ENCODE results near the gene ADAMTS2.

The ADAMTS2 gene

GRCh38 chr5:179275381-179275878 lies 69.8 kb downstream of the ADAMTS2 start:
- no peak for DNase-seq

GRCh38 chr5:179274321-179275315 lies 70.6 kb downstream of the ADAMTS2 start:
- no peak for DNase-seq

GRCh38 chr5:179273441-179274145 lies 71.7 kb downstream of the ADAMTS2 start:
- no peak for DNase-seq

DNA sequence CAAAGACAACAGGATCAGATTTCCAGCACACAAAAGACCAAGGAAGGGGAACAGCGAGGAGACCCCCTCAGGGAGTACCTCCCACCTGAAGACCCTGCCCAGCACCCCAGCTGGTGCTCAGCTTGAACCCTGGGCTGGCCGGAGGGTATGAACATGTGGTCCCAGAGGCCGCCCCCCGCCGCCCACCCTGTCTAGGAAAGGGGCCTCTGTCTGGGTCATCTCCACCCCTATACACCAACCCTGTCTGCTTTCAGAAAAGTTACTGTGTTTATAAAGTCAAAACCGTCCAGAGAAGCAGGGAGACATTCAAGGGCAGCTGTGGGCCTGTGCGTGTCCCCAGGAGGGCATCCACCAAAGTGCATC lies 72.2 kb downstream of the ADAMTS2 start:
- no peak for DNase-seq

DNA sequence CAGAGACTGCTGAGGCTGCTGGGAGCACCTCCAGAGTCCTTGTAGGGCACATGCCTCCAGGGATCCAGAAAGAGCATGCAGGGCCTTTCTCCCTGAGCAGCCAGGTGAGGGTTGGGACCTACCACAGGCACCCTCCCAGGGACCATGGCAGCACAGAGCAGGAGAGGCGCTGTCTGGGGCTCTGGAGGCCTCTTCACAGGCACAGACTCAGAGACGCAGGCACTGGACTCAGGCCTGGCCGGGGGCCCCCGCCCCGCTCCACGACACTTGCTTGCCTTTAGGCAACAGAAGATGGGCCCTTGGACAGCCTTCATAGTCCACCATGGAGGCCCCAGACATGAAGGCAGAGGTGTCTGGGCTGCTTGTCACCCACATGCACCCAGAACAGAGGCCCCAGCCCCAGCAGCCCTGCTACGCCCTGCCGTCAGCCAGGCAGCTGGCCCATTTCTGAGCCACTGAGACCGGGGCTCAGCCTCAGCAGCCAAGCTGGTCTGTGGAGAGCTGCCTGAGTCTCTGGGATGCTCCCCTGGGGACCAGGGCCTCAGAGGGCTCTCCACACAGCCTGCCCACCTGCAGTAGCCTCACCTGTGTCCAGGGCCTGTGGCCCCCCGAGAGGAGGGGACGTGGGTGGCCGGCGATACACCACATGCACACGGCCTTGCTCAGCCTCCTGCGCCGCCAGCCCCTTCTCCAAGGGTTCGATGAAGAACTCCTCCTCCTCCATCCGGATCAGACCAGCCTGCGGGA lies 72.8 kb downstream of the ADAMTS2 start:
- DNase-seq: no peak

DNA sequence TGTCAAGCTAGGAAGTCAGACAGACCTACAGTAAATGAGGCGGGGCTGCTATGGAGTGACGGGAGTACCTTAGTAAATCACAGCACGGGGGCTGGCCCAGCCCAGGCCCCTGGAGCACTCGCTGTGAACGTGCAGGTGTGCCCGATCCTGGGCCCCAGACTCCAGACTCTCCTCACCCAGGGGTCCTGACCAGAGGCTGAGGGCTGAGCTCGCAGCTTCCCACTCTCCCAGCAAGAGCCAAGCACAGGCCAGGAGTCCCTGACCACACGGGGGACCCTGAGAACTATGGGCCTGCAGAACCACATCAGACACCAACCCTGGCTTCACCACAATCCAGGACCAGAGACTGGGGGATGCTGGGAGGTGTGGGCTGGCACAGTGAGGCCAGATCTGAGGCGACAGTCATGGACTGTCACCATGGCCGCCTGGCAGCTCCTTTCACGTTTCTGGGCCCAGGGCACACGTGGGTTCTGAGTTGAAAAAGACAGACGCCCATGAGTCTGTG lies 73.4 kb downstream of the ADAMTS2 start:
- no peak for DNase-seq

DNA sequence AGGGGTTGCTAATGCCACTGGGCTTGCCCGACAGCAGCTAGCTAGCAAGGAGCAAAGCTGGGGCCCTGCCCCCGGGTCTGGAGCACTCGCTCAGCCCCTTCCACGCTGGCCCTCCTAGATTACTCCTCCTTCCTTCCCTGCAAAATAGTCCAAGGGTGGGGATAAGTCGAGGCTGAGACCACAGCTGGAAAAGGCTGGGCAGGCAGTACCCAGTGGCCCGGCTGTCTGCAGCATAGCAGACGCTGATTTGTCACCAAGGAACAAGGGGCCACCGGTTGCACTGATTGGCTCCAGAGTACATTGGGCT lies 73.9 kb downstream of the ADAMTS2 start:
- DNase-seq: no peak

GRCh38 chr5:179270581-179271427 lies 74.5 kb downstream of the ADAMTS2 start:
- no peak for DNase-seq

DNA sequence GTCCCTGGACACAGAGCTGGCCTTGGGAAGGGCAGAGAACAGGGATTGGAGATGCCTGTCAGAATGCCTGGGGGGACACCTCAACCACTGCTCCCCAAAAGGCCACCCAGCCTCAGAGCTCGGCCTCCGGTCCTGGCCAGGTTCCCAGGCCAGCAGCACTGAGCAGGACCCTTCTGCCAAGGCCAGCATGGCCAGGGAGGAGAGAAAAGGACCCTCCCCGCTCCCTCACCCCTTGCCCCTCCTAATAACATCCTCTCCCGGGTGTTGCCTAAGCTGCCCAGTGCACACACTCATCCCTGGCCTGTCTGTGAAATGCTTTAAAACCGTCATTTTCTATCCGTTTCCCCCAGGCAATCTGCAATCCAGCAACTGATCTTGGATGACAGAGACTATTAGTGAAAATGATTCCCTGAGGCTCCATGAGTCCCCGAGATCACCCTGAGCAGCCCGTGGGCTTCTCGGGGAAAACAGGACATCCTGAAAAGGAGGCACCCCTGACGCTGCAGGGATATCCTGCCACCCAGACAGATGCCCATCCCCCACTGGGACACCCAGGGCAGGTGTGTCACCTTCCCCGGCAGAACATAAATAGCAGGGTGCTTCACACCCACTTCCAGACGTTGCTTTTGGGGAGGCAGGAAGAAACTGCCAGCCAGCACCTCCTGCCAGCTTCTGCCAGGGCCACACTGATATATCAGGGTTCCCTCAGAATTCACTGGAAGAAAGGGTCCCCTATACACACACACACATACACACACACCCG lies 75.3 kb downstream of the ADAMTS2 start:
- no peak for DNase-seq

DNA sequence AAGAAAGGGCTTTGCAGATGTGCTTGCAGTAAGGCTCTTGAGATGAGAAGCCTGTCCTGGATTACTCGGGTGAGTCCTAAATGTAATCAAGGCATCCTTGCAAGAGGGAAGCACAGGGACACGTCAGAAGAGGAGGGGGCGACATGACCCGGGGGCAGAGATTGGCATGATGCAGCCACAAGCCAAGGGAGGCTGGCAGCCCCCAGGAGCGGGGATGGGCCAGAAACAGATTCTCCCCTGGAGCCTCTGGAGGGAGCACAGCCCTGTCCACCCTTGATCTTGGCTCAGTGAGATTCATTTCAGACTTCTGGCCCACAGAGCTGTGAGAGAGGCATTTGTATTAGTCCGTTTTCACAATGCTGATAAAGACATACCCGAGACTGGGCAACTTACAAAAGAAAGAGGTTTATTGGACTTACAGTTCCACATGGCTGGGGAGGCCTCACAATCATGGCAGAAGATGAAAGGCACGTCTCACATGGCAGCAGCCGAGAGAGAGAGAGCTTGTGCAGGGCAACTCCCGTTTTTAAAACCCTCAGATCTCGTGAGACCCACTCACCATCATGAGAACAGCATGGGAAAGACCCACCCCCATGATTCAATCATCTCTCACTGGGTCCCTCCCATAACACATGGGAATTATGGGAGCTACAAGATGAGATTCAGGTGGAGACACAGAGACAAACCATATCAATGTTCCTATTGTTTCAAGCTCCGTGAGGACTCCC lies 76.1 kb downstream of the ADAMTS2 start:
- DNase-seq: no peak

DNA sequence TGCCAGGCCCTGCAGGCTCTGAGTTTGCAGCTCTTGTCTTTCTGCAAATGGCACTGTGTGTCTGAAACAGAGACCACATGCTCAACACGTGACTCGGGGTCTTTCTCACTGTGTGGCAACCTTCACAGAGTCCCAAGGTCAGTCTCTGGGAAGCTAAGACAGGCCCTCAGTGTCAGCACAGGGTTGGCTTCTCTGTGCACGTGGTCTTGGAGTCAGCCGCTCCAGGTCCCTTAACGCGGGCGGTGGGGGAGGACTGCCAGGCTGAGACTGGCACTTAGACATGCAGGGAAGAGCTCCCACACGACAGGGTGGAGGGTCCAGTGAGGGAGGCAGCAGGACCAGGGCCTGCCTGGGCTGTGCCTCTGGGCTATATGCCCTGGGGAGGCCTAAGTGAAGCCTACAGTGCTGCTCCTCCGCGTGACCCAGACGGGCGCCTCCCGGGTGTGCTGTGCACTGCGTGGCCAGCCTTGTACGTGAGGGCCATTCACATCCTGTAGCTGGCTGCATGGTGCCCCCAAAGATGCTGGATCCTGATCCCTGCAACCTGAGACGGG lies 76.8 kb downstream of the ADAMTS2 start:
- no peak for DNase-seq

DNA sequence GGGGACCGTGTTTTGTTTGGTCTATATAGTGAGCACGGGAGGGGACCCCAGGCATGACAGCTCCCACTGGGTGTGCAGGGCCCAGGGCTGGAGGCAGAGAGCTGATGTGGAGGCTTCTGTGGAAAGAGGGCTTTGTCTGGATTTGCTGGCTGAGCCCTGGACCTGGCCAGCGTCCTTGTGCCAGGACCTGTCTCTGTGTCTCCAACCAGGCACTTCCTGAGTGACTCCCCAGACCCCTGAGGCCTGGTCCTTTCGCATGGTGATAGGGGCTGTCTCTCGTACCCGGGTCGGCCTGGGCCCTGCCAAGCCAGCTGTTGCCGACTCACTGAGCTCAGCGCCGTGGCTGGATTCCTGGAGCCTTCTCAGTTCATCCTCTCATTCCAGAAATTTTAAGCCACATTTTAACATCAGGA lies 77.6 kb downstream of the ADAMTS2 start:
- no peak for DNase-seq

- no peak for DNase-seq
These were observed 78.1 kb downstream of the ADAMTS2 start for GRCh38 chr5:179267071-179267670.

- DNase-seq: no peak
These were observed 78.8 kb downstream of the ADAMTS2 start for GRCh38 chr5:179266291-179267070.

DNA sequence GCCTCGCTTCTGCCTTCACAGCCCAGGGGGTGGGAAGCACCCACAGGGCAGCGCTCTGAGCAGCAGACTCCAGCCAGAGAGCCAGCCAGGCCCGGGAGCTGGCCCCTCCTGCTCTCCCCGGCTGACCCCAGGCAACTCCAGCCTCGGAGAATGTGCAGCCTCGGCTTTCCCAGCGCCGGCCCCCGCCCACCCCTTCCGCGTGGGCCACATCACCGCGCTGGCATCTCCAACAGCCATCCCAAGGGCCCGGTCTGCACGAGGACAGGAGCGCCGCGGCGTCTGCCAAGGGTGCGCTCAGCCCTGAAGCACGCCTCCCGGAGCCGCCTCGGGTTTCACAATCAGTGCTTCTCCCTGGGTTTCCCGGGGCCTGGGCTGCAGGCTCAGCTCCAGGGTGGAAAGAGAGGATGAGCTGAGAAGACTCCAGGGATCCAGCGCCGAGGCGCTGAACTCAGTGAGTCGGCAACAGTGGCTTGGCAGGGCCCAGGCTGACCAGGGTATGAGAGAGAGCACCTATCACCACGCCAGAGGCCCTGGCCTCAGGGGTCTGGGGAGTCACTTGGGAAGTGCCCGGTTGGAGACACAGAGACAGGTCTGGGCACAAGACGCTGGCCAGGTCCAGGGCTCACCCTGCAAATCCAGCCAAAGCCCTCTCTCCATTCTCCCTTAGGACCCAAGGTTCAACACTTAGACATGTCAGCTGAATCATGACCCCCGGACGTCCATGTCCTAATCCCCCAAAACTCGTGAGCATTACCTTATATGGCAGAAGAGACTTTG lies 79.6 kb downstream of the ADAMTS2 start:
- no peak for DNase-seq

DNA sequence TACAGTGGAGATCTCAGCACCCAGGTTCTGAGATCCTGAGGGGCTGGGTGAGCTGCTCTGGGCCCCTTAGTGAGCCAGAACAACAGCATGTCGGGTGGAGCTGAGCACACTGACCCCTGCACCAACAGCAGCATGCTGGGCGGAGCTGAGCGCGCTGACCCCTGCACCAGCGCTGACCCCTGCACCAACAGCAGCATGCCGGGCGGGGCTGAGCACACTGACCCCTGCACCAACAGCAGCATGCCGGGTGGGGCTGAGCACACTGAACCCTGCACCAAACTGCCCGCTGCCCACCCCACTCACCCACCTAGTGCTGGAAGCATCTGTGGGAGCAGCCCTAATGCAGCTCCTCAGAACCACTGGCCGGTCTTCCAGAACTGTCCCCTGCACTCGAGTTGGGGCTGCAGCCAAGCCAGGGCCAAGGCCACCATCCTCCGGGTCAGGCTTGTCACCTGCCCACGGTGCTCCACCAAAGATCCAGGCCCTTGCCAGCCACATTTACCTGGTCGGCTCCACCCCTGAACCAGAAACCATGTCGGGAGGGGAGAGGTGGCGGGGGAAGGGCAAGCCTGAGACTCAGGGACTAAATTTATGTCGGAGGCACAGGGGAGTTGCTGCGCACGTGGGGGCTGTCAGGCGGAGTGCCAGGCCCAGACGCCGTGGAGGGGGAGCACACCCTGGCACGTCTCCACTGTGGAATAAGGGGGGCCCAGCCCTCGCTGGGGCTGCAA lies 80.3 kb downstream of the ADAMTS2 start:
- DNase-seq: no peak

DNA sequence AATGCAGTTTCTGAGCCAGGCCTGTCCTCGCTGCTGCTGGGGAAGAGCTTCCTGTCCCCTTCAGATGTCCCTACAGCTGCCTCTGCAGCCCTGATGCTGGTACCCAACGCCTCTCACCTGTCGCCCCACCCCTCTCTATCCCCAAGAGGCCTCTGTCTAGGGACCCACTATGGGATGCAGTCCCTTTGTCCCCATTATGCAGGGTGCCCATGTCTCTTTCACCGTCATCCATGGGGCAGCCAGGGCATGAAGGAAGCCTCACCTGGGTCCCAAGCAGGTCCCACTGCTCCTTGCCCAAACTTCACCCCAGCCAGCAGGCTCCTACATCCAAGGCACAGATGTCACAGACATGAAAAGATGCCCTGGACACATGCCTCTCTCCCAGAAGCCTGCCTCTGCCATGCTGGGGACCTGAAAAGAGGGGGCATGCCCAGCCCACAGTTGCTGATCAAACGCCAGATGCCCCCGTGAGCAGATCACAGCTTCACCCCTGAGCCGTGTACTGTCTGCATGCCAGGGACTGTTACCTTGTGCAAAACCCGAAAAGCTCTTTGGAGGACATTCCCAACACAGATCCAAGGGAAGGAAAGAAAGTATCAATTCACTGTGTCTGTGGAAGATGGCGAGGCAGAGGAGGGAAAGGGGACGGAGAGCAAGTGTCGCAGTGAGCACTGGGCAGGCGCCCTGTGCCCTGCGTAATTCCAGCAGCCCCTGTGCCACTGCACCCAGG lies 81.0 kb downstream of the ADAMTS2 start:
- DNase-seq: no peak

All from NCI-H526 treated with DMSO at 0.1 percent for 48 hours (cell line).